ENCODE measurements around the gene ZDHHC15.
A peak's percentile ranks its signal among the peaks of the same experiment; 100 is the strongest.
"Not testable (repeated sequence)": the region's sequence is repeated elsewhere in the genome, so short reads cannot be mapped to it uniquely, and the experiment has no call there.

ZDHHC15 gene

DNA sequence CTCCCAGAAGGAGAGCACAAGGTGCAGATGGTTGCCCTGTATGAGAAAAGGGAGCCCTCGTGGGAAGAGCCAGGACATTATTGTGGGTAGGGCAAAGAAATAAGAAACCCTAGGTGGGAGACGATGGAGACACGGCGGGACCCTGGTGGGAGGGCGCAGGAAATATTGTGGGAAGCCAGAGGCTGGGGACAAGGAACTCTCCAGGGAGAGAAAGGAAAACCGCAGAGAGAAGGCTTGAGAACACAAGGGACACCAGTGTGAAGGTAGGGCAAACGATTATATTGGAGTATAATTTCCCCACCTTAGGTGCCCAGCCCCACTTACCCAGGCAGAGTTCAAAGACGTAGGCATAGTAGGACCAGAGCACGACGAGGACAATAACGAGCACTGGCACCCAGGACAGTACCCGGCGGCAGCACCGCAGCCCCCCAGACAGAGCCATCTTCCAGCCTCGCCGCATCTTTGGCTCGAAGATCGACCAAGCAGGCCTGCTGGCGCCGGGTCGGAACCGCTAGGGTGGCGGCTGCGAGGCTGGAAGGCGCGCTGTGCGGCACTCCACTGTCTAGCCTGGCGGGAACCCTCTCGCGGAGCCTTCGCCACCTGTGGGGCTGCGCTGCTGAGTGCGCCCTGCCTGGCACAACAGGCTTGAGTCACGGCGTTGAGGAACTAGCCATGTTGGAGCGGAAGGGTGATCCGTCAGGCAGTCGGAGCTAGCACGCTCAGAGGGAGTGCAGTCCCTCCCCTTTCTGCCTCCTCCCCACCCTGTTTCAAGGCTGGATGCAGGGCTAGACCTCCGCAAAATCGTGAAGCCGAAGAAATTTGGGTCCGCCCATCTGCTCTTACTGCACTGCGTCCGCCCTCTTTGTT lies at the start of gene ZDHHC15:
Gene ZDHHC15, minus strand, starts transcription at position 473 of the 867 bp plus-strand sequence. Its CDS starts 13 bp downstream, at position 460.
- peak within 1 kb of the TSS; percentile 83 for H3K9ac ChIP-seq (ENCODE audit: low read depth, low read length)
- no peaks in the 10 kb centered on the region for H3K27me3 ChIP-seq (ENCODE audit: insufficient read depth, low read length)
- no peaks in the 10 kb centered on the region for H3K36me3 ChIP-seq (ENCODE audit: insufficient read depth, low read depth, low read length)
- H3K4me1 ChIP-seq (ENCODE audit: insufficient read depth, low read length), result 0 out of 2 replicates have a peak, but pooled peaks cover 4% of the 10 kb centered on the region
- peak within 1 kb of the TSS; percentile 87 for H3K4me3 ChIP-seq (ENCODE audit: low read length)
- H3K27ac ChIP-seq (ENCODE audit: low read length), result peak within 1 kb of the TSS; percentile 36
- no peaks in the 10 kb centered on the region for H3K9me3 ChIP-seq (ENCODE audit: insufficient read depth, low read depth, low read length)

DNA sequence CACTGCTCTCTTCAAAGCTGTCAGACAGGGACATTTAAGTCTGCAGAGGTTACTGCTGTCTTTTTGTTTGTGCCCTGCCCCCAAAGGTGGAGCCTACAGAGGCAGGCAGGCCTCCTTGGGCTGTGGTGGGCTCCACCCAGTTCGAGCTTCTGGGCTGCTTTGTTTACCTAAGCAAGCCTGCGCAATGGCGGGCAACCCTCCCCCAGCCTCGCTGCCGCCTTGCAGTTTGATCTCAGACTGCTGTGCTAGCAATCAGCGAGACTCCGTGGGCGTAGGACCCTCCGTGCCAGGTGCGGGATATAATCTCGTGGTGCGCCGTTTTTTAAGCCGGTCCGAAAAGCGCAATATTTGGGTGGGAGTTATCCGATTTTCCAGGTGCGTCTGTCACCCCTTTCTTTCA lies 37.7 kb upstream of the ZDHHC15 start:
- not testable (repeated sequence) for H3K27me3 ChIP-seq (ENCODE audit: insufficient read depth, low read length); H3K4me1 ChIP-seq (ENCODE audit: insufficient read depth, low read length); H3K9me3 ChIP-seq (ENCODE audit: insufficient read depth, low read depth, low read length); H3K36me3 ChIP-seq (ENCODE audit: insufficient read depth, low read depth, low read length); H3K27ac ChIP-seq (ENCODE audit: low read length); H3K4me3 ChIP-seq (ENCODE audit: low read length); H3K9ac ChIP-seq (ENCODE audit: low read depth, low read length)

DNA sequence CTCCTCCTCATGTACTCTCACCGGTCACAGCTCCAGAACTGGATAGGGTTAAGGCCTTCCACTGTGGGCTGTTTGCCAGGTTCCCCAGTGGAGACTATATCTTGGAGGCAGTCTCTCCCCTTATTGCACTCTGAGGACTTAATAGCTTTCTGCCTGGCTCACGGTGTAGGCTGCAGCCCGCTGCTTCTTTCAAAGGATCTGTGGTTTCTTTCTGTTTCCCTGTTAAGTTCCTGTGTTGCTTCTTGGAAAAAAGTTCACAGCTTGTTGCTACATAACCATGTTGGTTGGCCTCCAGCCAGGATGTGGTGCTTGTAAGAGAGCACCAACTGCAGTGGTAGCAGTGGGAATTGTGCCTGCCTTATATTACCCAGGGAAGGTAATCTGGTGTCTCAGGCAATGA lies 24.9 kb upstream of the ZDHHC15 start:
- Histone ChIP-seq H3K9ac (ENCODE audit: low read depth, low read length) (no peak overlapping the region), H3K4me1 (ENCODE audit: insufficient read depth, low read length) (no peaks in the 10 kb centered on the region; the same call in 1 of the 2 replicates), H3K36me3 (ENCODE audit: insufficient read depth, low read depth, low read length) (no peaks in the 10 kb centered on the region), H3K4me3 (ENCODE audit: low read length) (no peak overlapping the region), H3K27me3 (ENCODE audit: insufficient read depth, low read length) (no peaks in the 10 kb centered on the region), H3K9me3 (ENCODE audit: insufficient read depth, low read depth, low read length) (no peaks in the 10 kb centered on the region), H3K27ac (ENCODE audit: low read length) (no peak overlapping the region)

DNA sequence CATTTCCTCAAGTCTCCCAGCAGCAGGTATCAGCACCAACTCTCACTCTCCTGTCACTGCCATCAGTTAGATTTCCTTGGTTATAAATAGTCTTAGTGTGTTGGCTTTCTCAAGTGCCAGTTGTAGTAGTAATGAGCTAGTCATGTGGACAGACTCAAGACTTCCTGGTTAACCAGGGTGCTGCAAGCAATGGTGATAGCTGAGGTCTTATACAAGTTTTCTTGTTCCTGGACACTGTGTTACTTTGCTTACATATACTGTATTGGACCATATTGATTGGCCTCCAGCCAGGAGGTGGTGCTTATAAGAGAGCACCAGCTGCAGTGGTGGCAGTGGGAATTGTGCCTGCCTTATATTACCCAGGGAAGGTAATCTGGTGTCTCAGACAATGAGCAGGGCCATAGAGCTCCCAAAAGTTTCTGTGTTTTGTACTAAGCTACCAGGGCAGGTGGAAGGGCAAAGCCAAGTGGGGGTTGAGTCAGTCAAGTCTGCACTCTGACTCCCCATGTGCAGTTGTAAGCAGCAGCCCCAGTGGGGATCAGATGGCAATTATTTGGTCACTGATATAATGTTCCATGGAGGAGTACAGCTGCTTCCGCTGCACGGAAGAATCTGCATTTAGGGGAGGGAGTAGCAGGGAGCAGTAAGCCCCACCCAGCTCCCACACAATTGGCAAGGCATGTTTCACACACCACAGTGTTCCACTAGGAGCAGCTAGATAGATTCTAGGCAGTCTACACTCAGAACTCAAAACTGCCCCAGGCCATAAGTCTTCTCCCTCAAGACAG lies 24.1 kb upstream of the ZDHHC15 start:
- Histone ChIP-seq H3K27ac (ENCODE audit: low read length) (no peak overlapping the region), H3K27me3 (ENCODE audit: insufficient read depth, low read length) (no peaks in the 10 kb centered on the region), H3K4me3 (ENCODE audit: low read length) (no peak overlapping the region), H3K9me3 (ENCODE audit: insufficient read depth, low read depth, low read length) (no peaks in the 10 kb centered on the region), H3K36me3 (ENCODE audit: insufficient read depth, low read depth, low read length) (no peaks in the 10 kb centered on the region), H3K9ac (ENCODE audit: low read depth, low read length) (no peak overlapping the region), H3K4me1 (ENCODE audit: insufficient read depth, low read length) (no peaks in the 10 kb centered on the region; the same call in 1 of the 2 replicates)

- no peak overlapping the region for H3K9ac ChIP-seq (ENCODE audit: low read depth, low read length)
- H3K4me1 ChIP-seq (ENCODE audit: insufficient read depth, low read length), result no peaks in the 10 kb centered on the region; the same call in 1 of the 2 replicates
- H3K27ac ChIP-seq (ENCODE audit: low read length), result no peak overlapping the region
- no peak overlapping the region for H3K4me3 ChIP-seq (ENCODE audit: low read length)
- no peaks in the 10 kb centered on the region for H3K27me3 ChIP-seq (ENCODE audit: insufficient read depth, low read length)
- no peaks in the 10 kb centered on the region for H3K9me3 ChIP-seq (ENCODE audit: insufficient read depth, low read depth, low read length)
- no peaks in the 10 kb centered on the region for H3K36me3 ChIP-seq (ENCODE audit: insufficient read depth, low read depth, low read length)
These were observed 21.9 kb upstream of the ZDHHC15 start for GRCh38 chrX:75544786-75545185.

DNA sequence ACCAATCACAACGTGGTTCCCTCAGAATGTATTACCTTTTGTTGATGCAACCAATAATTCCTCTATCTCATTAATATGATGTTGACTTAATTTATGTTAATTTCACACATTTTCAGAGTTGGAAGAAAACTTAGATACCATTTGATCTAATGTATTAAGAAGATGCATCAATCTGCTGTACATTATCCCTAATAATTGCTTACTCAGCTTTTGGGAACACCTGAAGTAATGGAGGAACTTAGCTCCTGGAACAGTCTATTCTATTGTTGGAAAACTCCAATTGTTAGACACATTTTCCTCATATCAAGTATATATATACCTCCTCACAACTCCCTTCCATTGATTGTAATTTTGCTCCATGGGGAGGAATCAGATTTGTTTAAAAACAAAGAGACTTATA lies 38.9 kb downstream of the ZDHHC15 start:
- Histone ChIP-seq H3K4me3 (ENCODE audit: low read length) (no peak overlapping the region), H3K9me3 (ENCODE audit: insufficient read depth, low read depth, low read length) (peaks cover 9% of the 10 kb centered on the region; the same call in 1 of the 2 replicates), H3K27ac (ENCODE audit: low read length) (no peak overlapping the region), H3K9ac (ENCODE audit: low read depth, low read length) (no peak overlapping the region), H3K27me3 (ENCODE audit: insufficient read depth, low read length) (no peaks in the 10 kb centered on the region), H3K36me3 (ENCODE audit: insufficient read depth, low read depth, low read length) (no peaks in the 10 kb centered on the region), H3K4me1 (ENCODE audit: insufficient read depth, low read length) (no peaks in the 10 kb centered on the region)

DNA sequence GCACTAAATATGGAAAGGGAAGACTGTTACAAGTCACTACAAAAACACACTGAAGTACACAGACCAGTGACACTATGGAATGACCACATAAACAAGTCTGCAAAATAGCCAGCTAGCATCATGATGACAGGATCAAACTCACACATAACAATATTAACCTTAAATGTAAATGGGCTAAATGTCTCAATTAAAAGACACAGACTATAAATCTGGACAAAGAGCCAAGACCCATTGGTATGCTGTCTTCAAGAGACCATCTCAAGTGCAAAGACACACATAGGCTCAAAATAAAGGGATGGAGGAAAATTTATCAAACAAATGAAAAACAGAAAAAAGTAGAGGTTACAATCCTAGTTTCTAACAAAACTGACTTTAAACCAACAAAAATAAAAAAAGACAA lies 61.1 kb downstream of the ZDHHC15 start:
- H3K27ac ChIP-seq (ENCODE audit: low read length); H3K27me3 ChIP-seq (ENCODE audit: insufficient read depth, low read length); H3K9me3 ChIP-seq (ENCODE audit: insufficient read depth, low read depth, low read length); H3K4me1 ChIP-seq (ENCODE audit: insufficient read depth, low read length); H3K9ac ChIP-seq (ENCODE audit: low read depth, low read length); H3K4me3 ChIP-seq (ENCODE audit: low read length); H3K36me3 ChIP-seq (ENCODE audit: insufficient read depth, low read depth, low read length): not testable (repeated sequence)

DNA sequence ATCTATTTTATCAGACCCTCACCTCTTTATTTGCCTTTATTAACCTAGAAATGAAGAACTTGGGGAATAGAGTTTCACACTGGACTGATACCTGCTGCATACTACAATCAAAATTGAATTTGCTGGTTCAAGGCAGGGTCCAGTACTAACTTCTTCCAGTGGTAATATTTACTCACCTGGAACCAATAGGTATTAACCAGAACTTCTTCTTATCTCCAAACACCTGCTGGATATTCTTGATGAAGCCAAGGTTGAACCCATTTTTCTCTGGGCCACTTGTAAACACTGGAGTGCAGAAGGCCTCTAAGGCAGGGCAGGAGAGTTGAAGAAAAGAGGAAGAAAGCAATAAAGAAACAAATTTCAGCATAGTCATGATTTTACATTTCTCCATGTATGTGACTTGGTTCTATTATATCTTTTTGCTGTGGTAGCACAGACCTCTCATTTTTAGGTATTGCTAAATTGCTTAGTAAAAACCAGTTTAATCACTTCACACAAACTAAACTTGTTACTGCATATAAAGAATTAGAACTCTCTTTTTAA lies 101.1 kb downstream of the ZDHHC15 start:
- Histone ChIP-seq H3K27ac (ENCODE audit: low read length) (no peak overlapping the region), H3K4me1 (ENCODE audit: insufficient read depth, low read length) (no peaks in the 10 kb centered on the region), H3K9me3 (ENCODE audit: insufficient read depth, low read depth, low read length) (no peaks in the 10 kb centered on the region), H3K36me3 (ENCODE audit: insufficient read depth, low read depth, low read length) (no peaks in the 10 kb centered on the region), H3K9ac (ENCODE audit: low read depth, low read length) (no peak overlapping the region), H3K27me3 (ENCODE audit: insufficient read depth, low read length) (no peaks in the 10 kb centered on the region), H3K4me3 (ENCODE audit: low read length) (no peak overlapping the region)

DNA sequence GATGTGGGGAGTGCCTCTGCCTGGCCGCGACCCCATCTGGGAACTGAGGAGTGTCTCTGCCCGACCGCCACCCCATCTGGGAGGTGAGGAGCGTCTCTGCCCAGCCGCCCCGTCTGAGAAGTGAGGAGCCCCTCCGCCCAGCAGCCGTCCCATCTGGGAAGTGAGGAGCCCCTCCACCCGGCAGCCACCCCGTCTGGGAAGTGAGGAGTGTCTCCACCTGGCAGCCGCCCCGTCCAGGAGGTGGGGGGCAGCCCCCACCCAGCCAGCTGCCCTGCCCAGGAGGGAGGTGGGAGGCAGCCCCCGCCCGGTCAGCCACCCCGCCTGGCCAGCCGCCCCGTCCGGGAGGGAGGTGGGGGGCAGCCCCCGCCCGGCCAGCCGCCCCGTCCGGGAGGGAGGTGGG lies 115.7 kb downstream of the ZDHHC15 start:
- H3K9me3 ChIP-seq (ENCODE audit: insufficient read depth, low read depth, low read length); H3K36me3 ChIP-seq (ENCODE audit: insufficient read depth, low read depth, low read length); H3K4me1 ChIP-seq (ENCODE audit: insufficient read depth, low read length); H3K9ac ChIP-seq (ENCODE audit: low read depth, low read length); H3K27me3 ChIP-seq (ENCODE audit: insufficient read depth, low read length); H3K27ac ChIP-seq (ENCODE audit: low read length); H3K4me3 ChIP-seq (ENCODE audit: low read length): not testable (repeated sequence)

DNA sequence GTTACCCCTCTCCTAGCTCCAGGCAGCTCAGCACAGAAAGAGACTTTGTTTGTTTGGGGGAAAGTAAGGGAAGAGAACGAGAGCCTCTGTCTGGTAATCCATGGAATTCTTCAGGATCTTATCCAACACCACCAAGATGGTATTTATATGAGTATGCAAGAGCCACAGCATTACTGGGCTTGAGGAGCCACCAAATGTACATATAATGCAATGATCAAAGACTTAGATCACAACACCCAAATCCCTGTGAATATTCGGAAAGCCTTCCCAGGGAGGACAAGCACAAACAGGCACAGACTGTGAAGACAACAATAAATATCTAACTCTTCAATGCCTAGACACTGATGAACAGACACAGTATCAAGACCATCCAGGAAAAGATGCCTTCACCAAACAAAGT lies 132.4 kb downstream of the ZDHHC15 start:
- Histone ChIP-seq H3K27ac (ENCODE audit: low read length) (no peak overlapping the region), H3K4me1 (ENCODE audit: insufficient read depth, low read length) (no peaks in the 10 kb centered on the region), H3K4me3 (ENCODE audit: low read length) (no peak overlapping the region), H3K9ac (ENCODE audit: low read depth, low read length) (no peak overlapping the region), H3K27me3 (ENCODE audit: insufficient read depth, low read length) (no peaks in the 10 kb centered on the region), H3K36me3 (ENCODE audit: insufficient read depth, low read depth, low read length) (no peaks in the 10 kb centered on the region), H3K9me3 (ENCODE audit: insufficient read depth, low read depth, low read length) (no peaks in the 10 kb centered on the region)

DNA sequence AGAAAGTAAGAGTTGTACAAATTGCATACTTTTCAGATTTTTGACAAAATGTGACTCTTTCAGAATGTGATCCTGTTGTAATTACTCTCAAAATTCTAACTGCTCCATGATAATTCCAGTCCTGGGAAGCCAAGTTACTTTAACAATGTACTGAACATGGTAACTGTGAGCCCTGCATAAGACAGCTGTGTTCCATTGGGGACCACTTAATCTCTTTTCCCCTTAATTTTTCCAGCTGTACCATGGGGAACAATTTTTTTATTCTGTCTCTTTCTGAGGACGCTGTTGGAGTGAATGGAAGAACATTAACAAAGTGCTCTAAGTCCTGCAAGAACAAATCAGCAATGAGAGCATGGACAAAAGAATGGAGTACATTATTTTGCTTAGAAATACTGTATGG lies 153.1 kb downstream of the ZDHHC15 start:
- Histone ChIP-seq H3K27me3 (ENCODE audit: insufficient read depth, low read length) (no peaks in the 10 kb centered on the region), H3K27ac (ENCODE audit: low read length) (no peak overlapping the region), H3K36me3 (ENCODE audit: insufficient read depth, low read depth, low read length) (no peaks in the 10 kb centered on the region), H3K4me3 (ENCODE audit: low read length) (no peak overlapping the region), H3K9me3 (ENCODE audit: insufficient read depth, low read depth, low read length) (no peaks in the 10 kb centered on the region; the same call in 1 of the 2 replicates), H3K9ac (ENCODE audit: low read depth, low read length) (no peak overlapping the region), H3K4me1 (ENCODE audit: insufficient read depth, low read length) (no peaks in the 10 kb centered on the region)

Data from iPS-20b (cell line).